Stimulated activated CD4-positive, alpha-beta T cell treated with anti-CD3 and anti-CD28 coated beads, Interleukin-15, amount 100 ng/mL, for 24 hours (primary cell): ENCODE results near the gene HSD17B3.
"Not testable (repeated sequence)": the region's sequence is repeated elsewhere in the genome, so short reads cannot be mapped to it uniquely, and the experiment has no call there.

ENCODE experiments used
- DNase-seq: peaks from one replicate; pipeline ENCODE4 v3.0.0-alpha.2; 2020

The HSD17B3 gene

DNA sequence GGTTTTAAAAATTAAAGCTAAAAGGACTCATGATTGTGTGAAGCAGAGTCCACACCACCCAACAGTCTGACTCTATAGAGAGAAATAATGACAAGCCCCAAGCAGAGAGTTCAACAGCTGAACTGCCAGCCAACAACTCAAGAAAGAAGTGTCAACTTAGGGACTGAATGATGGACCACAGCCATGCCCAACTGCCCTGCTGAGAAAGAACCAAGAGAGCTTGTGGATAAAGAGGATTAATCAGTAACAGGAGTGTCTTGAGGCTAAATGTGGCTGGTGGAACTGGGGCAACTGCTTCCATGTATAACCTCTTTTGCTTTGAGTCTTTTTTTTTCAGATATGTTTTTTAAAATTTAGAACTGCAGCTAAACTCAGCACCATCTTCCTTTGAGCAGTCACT lies 109.3 kb downstream of the HSD17B3 start:
- DNase-seq: no peak

DNA sequence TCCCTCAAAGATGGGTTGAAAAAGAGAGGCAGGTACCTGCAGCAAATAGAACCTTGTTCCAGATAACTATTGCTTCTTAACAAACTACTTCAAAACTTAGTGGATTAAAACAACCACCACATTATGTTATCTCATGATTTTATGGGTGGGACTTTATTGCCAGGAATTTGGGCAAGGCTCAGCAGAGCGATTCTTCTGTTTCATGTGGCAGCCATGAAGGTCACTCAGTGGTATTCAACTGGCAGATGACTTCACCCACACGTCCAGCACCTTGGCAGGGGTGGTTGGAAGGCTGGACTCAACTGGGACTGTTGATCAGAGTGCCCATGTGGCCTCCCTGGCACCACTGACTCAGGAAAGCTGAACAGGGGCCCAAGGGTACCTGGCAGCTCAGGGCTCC lies 112.0 kb downstream of the HSD17B3 start:
- no peak for DNase-seq

DNA sequence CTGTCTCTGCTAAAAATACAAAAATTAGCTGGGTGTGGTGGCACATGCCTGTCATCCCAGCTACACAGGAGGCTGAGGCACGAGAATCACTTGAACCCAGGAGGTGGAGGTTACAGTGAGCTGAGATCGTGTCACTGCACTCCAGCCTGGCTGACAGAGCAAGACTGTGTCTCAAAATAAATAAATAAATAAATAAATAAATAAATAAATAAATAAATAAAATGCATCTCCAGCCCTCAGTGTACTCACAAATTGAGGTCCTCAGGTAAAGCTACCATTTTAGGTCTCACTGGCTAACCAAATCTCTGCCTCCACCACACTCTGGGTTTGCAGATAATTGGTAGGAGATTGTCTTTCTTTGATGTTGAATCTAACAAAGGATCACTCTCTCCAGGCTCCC lies 112.4 kb downstream of the HSD17B3 start:
- DNase-seq: not testable (repeated sequence)

DNA sequence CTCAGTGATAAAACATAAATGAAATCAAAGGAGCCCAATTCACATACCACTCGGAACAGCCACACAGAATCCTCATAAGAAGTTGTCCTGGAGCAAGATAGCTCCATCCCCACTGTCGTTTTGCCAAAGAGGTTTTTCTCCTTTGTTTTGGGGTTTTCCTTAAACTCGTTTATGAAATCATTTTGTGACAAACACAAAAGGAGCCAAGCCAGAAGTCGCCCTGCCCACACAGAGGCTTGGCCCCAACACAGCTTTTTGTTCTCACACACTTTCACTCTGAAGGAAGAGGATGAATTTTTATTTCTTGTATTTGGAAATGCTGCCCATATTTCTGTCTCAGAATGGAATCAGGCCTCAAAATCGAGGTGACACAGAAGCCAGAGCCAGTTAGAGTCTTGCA lies 113.4 kb downstream of the HSD17B3 start:
- DNase-seq: no peak

DNA sequence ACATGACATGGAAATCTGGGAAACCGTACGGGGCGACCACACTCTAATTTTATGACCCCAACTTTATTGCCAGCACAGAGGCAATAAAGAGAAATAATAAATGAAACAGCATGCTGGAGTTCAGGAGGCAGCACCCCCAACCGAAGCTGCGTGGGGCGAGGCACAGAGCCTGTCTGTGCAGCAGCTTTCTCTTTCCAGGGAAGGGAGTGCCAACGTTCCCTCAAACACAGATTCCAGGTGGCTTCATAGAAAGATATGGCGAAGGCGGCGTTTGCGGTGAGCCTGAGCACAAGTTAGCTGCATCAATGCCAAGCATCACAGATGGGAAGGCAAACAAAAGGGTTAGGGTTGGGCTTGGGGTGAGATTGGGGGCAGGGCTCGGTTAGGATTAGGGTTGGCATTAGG lies 114.8 kb downstream of the HSD17B3 start:
- no peak for DNase-seq

DNA sequence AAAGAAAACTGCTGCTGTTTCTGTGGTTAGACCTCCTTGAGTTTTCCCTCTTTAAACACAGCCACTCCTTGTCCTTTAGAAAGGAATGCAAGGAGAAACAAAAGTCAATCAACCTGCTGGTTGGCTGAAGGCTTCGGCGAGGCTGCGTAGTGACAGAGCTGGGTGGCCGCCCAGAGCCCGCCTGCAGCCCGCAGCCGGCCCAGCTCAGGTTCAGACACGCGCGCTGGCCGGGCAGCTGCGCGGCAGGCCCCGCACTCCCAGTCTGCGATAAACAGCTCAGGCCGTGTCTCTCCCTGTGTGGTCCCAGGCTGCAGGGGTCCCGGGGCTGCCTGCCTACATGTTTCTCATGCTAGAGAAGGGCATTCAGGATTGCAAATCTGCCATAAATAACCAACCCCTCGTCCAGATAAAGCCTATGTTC lies 115.4 kb downstream of the HSD17B3 start:
- no peak for DNase-seq

DNA sequence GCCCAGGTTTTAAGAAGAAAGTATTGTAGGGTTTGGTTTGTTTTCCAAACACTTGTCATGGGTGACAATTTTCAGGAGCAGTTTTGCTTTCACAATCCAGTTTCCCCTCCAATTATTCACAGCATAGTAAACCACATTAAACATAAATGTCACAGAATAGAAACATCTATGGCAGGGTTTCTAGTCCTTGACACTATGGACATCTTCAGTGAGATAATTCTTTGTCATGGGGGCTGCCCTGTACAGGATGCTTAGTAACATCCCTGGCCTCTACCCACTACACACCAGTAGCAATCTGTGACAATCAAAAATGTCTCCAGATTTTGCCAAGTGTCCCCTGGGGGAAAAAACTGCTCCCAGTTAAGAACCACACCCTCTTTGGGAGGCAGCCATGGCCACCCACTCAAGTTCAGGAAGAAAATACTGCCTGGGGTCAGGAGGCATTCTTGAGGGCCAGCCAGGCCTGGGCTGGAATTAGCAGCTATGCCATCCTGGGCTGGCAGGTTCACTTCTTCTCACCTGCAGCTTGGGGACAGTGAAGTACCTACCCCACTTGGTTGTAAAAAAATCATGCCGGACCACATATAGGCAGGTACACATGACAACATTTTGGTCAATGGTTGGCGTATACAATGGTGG lies 116.3 kb downstream of the HSD17B3 start:
- DNase-seq: no peak
